GM21737 (cell line): ENCODE data around the gene JPT1.
A peak's percentile ranks its signal among the peaks of the same experiment; 100 is the strongest.
"Not testable (repeated sequence)": the region's sequence is repeated elsewhere in the genome, so short reads cannot be mapped to it uniquely, and the experiment has no call there.

ENCODE experiments used
- ATAC-seq: cut with Tn5 transposase; IDR thresholded peaks from one replicate; pipeline ENCODE4 v1.9.1; 2021; ENCODE audit warnings: mild to moderate bottlenecking, moderate library complexity; ENCODE audit not compliant: unreplicated experiment

Gene JPT1

GRCh38 chr17:75131278-75132017, 22.9 kb downstream of the JPT1 start, which contains the start of gene NT5C:
TSS of gene NT5C (minus strand) at chr17:75131742. CDS start at chr17:75131707, 35 bp downstream.
- peak; percentile 77 for ATAC-seq

GRCh38 chr17:75130632-75131277, 23.6 kb downstream of the JPT1 start:
- ATAC-seq = no peak

GRCh38 chr17:75130059-75130631, 24.2 kb downstream of the JPT1 start:
- ATAC-seq = no peak

- no peak for ATAC-seq
Measured at GRCh38 chr17:75129576-75129975, 24.7 kb downstream of the JPT1 start.

- ATAC-seq = no peak
Measured at GRCh38 chr17:75128694-75129505, 25.4 kb downstream of the JPT1 start.

GRCh38 chr17:75127936-75128335, 26.4 kb downstream of the JPT1 start:
- not testable (repeated sequence) for ATAC-seq

GRCh38 chr17:75126954-75127353, 27.4 kb downstream of the JPT1 start:
- no peak for ATAC-seq

GRCh38 chr17:75125984-75126383, 28.3 kb downstream of the JPT1 start:
- ATAC-seq = no peak

- ATAC-seq = no peak
Measured at GRCh38 chr17:75124819-75125162, 29.5 kb downstream of the JPT1 start.

GRCh38 chr17:75124041-75124818, 30.1 kb downstream of the JPT1 start:
- no peak for ATAC-seq

- no peak for ATAC-seq
Measured at GRCh38 chr17:75118307-75118706, 36.0 kb downstream of the JPT1 start.

GRCh38 chr17:75116737-75117136, 37.6 kb downstream of the JPT1 start:
- no peak for ATAC-seq

- no peak for ATAC-seq
Measured at GRCh38 chr17:75115555-75115954, 38.8 kb downstream of the JPT1 start.

- ATAC-seq = no peak
Measured at GRCh38 chr17:75114552-75115314, 39.6 kb downstream of the JPT1 start.

- ATAC-seq = no peak
Measured at GRCh38 chr17:75113798-75114551, 40.3 kb downstream of the JPT1 start.

- no peak for ATAC-seq
Measured at GRCh38 chr17:75111777-75112335, 42.5 kb downstream of the JPT1 start.

- no peak for ATAC-seq
Measured at GRCh38 chr17:75110234-75110937, 43.9 kb downstream of the JPT1 start.
